ENCODE data around the gene FAM25G. TPM values are rescaled to one million over a fixed set of nuclear protein-coding genes. Genes with fewer than 3 reads are reported as not detected.

Gene FAM25G
- total RNA-seq, 2 donors from 2014 or later = not detected

- no peak for TF ChIP-seq CTCF (IDR thresholded peaks at IDR 0.05)
- TF ChIP-seq POLR2AphosphoS5 (IDR thresholded peaks at IDR 0.05) = no peak
- no peak for TF ChIP-seq POLR2A (IDR thresholded peaks at IDR 0.05)
- no peaks in the 10 kb centered on the region for H3K36me3 ChIP-seq
- no peaks in the 10 kb centered on the region for H3K9me3 ChIP-seq
- DNase-seq (ENCODE audit: low spot score) = no peak
- no peak overlapping the region for H3K27ac ChIP-seq
- no peak overlapping the region for H3K4me3 ChIP-seq
- no peaks in the 10 kb centered on the region for H3K27me3 ChIP-seq (replicated peaks; ENCODE audit: insufficient read depth)
- intact Hi-C loops (cut with DNase I) = no loop called here
- WGBS = 72% methylated on average over 9 of the region's 9 CpGs
- no peaks in the 10 kb centered on the region for H3K4me1 ChIP-seq (replicated peaks)
Observed at GRCh38 chr10:47449102-47449978, 42.2 kb downstream of the FAM25G start.

- intact Hi-C loops (cut with DNase I) = no loop called here
- no peak for DNase-seq (ENCODE audit: low spot score)
- no peak for TF ChIP-seq CTCF (IDR thresholded peaks at IDR 0.05)
- no peak for TF ChIP-seq POLR2A (IDR thresholded peaks at IDR 0.05)
- TF ChIP-seq POLR2AphosphoS5 (IDR thresholded peaks at IDR 0.05) = no peak
- Histone ChIP-seq H3K27ac (no peak overlapping the region), H3K9me3 (no peaks in the 10 kb centered on the region), H3K36me3 (no peaks in the 10 kb centered on the region), H3K27me3 (replicated peaks; ENCODE audit: insufficient read depth) (no peaks in the 10 kb centered on the region), H3K4me3 (no peak overlapping the region), H3K4me1 (replicated peaks) (no peaks in the 10 kb centered on the region)
- WGBS = 83% methylated on average over 3 of the region's 3 CpGs
Observed at GRCh38 chr10:47447705-47448104, 43.8 kb downstream of the FAM25G start.

GRCh38 chr10:47447209-47447608 is 44.3 kb downstream of the FAM25G start:
- intact Hi-C loops (cut with DNase I) = no loop called here
- H3K27me3 ChIP-seq (replicated peaks; ENCODE audit: insufficient read depth) = no peaks in the 10 kb centered on the region
- H3K36me3 ChIP-seq = no peaks in the 10 kb centered on the region
- no peak for DNase-seq (ENCODE audit: low spot score)
- no peaks in the 10 kb centered on the region for H3K9me3 ChIP-seq
- H3K4me3 ChIP-seq = no peak overlapping the region
- TF ChIP-seq CTCF (IDR thresholded peaks at IDR 0.05) = no peak
- TF ChIP-seq POLR2A (IDR thresholded peaks at IDR 0.05) = no peak
- no peak for TF ChIP-seq POLR2AphosphoS5 (IDR thresholded peaks at IDR 0.05)
- H3K4me1 ChIP-seq (replicated peaks) = no peaks in the 10 kb centered on the region
- WGBS = 90% methylated on average over 3 of the region's 4 CpGs
- H3K27ac ChIP-seq = no peak overlapping the region

- 83% methylated on average over 1 of the region's 1 CpG for WGBS
- H3K27me3 ChIP-seq (replicated peaks; ENCODE audit: insufficient read depth) = no peaks in the 10 kb centered on the region
- H3K4me1 ChIP-seq (replicated peaks) = no peaks in the 10 kb centered on the region
- no peak overlapping the region for H3K4me3 ChIP-seq
- DNase-seq (ENCODE audit: low spot score) = no peak
- TF ChIP-seq POLR2AphosphoS5 (IDR thresholded peaks at IDR 0.05) (no peak), POLR2A (IDR thresholded peaks at IDR 0.05) (no peak), CTCF (IDR thresholded peaks at IDR 0.05) (no peak)
- intact Hi-C loops (cut with DNase I) = no loop called here
- no peaks in the 10 kb centered on the region for H3K9me3 ChIP-seq
- H3K27ac ChIP-seq = no peak overlapping the region
- no peaks in the 10 kb centered on the region for H3K36me3 ChIP-seq
Observed at GRCh38 chr10:47445720-47446119, 45.8 kb downstream of the FAM25G start.

GRCh38 chr10:47444047-47444446 is 47.5 kb downstream of the FAM25G start:
- 75% methylated on average over 2 of the region's 2 CpGs for WGBS
- intact Hi-C loops (cut with DNase I) = no loop called here
- no peak for DNase-seq (ENCODE audit: low spot score)

More at GRCh38 chr10:47444047-47444446, 47.5 kb downstream of the FAM25G start:
- Histone ChIP-seq H3K4me3 (no peak overlapping the region), H3K27me3 (replicated peaks; ENCODE audit: insufficient read depth) (no peaks in the 10 kb centered on the region), H3K36me3 (no peaks in the 10 kb centered on the region), H3K9me3 (no peaks in the 10 kb centered on the region), H3K4me1 (replicated peaks) (no peaks in the 10 kb centered on the region), H3K27ac (no peak overlapping the region)
- TF ChIP-seq CTCF (IDR thresholded peaks at IDR 0.05) = no peak
- no peak for TF ChIP-seq POLR2AphosphoS5 (IDR thresholded peaks at IDR 0.05)
- TF ChIP-seq POLR2A (IDR thresholded peaks at IDR 0.05) = no peak

Data from prostate gland (tissue), 2 donors.